Measurements from ENCODE around the gene BAD. TPM values are rescaled to one million over a fixed set of nuclear protein-coding genes. Genes with fewer than 3 reads are reported as not detected.

Gene BAD
- total and polyA plus RNA-seq, 10 of the 15 experiments (the other 5 are each of a cell fraction or from before 2014, with no cell fraction given) = 1.5 to 67.2 (median 39.6) TPM

- TF ChIP-seq ZNF687 (IDR thresholded peaks at IDR 0.05) = no peak
- TF ChIP-seq REST (IDR thresholded peaks at IDR 0.05; ENCODE audit: low read depth, low read length) = no peak
- TF ChIP-seq SREBF1 (IDR thresholded peaks at IDR 0.05; ENCODE audit: low read length) = no peak
- no peak for TF ChIP-seq ZBTB40 (IDR thresholded peaks at IDR 0.05; ENCODE audit: borderline replicate concordance)
- peak; percentile 28 to 65; a peak in 2 of 4 replicates for TF ChIP-seq BHLHE40 (IDR thresholded peaks at IDR 0.05; ENCODE audit: borderline replicate concordance in 1 of 2, low read depth in 2 of 2, low read length in 1 of 2)
- no peak for TF ChIP-seq ZNF207 (IDR thresholded peaks at IDR 0.05; ENCODE audit: borderline replicate concordance)
- no peak for TF ChIP-seq STAT1 (conservative IDR thresholded peaks at IDR 0.05)
- TF ChIP-seq FOXK2 (IDR thresholded peaks at IDR 0.05) = no peak
- TF ChIP-seq YBX1 (IDR thresholded peaks at IDR 0.05) = no peak
- TF ChIP-seq ZBTB4 (CRISPR knock-in tag; IDR thresholded peaks at IDR 0.05) = no peak
- no peak for TF ChIP-seq PKNOX1 (IDR thresholded peaks at IDR 0.05)
Measured at GRCh38 chr11:64305075-64305690, 20.7 kb upstream of the BAD start, which contains the start of gene ESRRA (continued).
